HepG2 (cell line): Measurements from ENCODE around the gene CETN2. TPM values are rescaled to one million over a fixed set of nuclear protein-coding genes. Genes with fewer than 3 reads are reported as not detected.

ENCODE experiments used
- ATF6 ChIP-seq: sonication (generic); formaldehyde crosslinking; conservative IDR thresholded peaks from 2 replicates; pipeline ENCODE4 v1.4.0; 2020; ENCODE audit warnings: missing genetic modification reagents
- E2F2 ChIP-seq: sonication (generic); formaldehyde crosslinking; IDR thresholded peaks from 2 replicates; pipeline ENCODE4 v1.4.0; 2020; ENCODE audit warnings: missing genetic modification reagents, borderline replicate concordance
- FOXA3 ChIP-seq: IDR thresholded peaks from 2 replicates; pipeline ENCODE4 v1.6.1; 2016; ENCODE audit warnings: missing genetic modification reagents, missing compliant biosample characterization
- GMEB2 ChIP-seq: IDR thresholded peaks from 2 replicates; pipeline ENCODE4 v1.6.1; 2016; ENCODE audit warnings: missing biosample characterization, missing genetic modification reagents, low read depth
- KDM3A ChIP-seq: IDR thresholded peaks from 2 replicates; pipeline ENCODE4 v1.6.1; 2018; ENCODE audit warnings: low read depth, missing compliant biosample characterization
- MXD3 ChIP-seq: IDR thresholded peaks from 2 replicates; pipeline ENCODE4 v1.6.1; 2016; ENCODE audit warnings: mild to moderate bottlenecking, missing biosample characterization, missing genetic modification reagents
- NKX3-1 ChIP-seq: sonication (generic); formaldehyde crosslinking; IDR thresholded peaks from 2 replicates; pipeline ENCODE4 v1.5.0; 2020; ENCODE audit warnings: missing genetic modification reagents
- POLR2G ChIP-seq: fragments of 200-400 bp; formaldehyde crosslinking; IDR thresholded peaks from 2 replicates; pipeline ENCODE4 v1.6.1; 2018; ENCODE audit warnings: mild to moderate bottlenecking, low read depth, low read length, moderate library complexity
- SRSF1 ChIP-seq: fragments of 200-400 bp; formaldehyde crosslinking; optimal IDR thresholded peaks from 2 replicates; pipeline ENCODE3; 2017; ENCODE audit warnings: mild to moderate bottlenecking, low read depth, low read length, moderate library complexity
- TEAD3 ChIP-seq: optimal IDR thresholded peaks from 2 replicates; pipeline ENCODE3; 2016; ENCODE audit warnings: borderline replicate concordance
- ZBTB10 ChIP-seq: sonication (generic); formaldehyde crosslinking; IDR thresholded peaks from 2 replicates; pipeline ENCODE4 v1.4.0; 2020; ENCODE audit warnings: missing genetic modification reagents, borderline replicate concordance
- ZNF124 ChIP-seq: sonication (generic); formaldehyde crosslinking; IDR thresholded peaks from 2 replicates; pipeline ENCODE4 v1.4.0; 2020; ENCODE audit warnings: missing genetic modification reagents
- ZNF17 ChIP-seq: sonication (generic); formaldehyde crosslinking; IDR thresholded peaks from 2 replicates; pipeline ENCODE4 v1.5.0; 2020; ENCODE audit warnings: mild to moderate bottlenecking, missing genetic modification reagents
- ZNF260 ChIP-seq: sonication (generic); formaldehyde crosslinking; IDR thresholded peaks from 2 replicates; pipeline ENCODE4 v1.4.0; 2020; ENCODE audit warnings: missing genetic modification reagents, low read depth, mild to moderate bottlenecking, borderline replicate concordance
- ZNF431 ChIP-seq: sonication (generic); formaldehyde crosslinking; IDR thresholded peaks from 2 replicates; pipeline ENCODE4 v1.9.0; 2022; ENCODE audit warnings: missing genetic modification reagents, low read depth, mild to moderate bottlenecking, borderline replicate concordance
- ZNF569 ChIP-seq: sonication (generic); formaldehyde crosslinking; IDR thresholded peaks from 2 replicates; pipeline ENCODE4 v1.5.0; 2020; ENCODE audit warnings: mild to moderate bottlenecking, missing genetic modification reagents, moderate library complexity, borderline replicate concordance
- ZNF629 ChIP-seq: sonication (generic); formaldehyde crosslinking; conservative IDR thresholded peaks from 2 replicates; pipeline ENCODE4 v1.5.0; 2020; ENCODE audit warnings: missing genetic modification reagents
- polyA plus RNA-seq, 8 experiments: library from polyadenylated mRNA; depleted of rRNA in 3 of 8; stranded (reverse) in 7 of 8; unstranded in 1 of 8; fragments of >200 nt; fragmentation: Illumina TruSeq in 4 of 8; extraction: Trizol in 4 of 8; gene quantifications; 2 replicates each; pipeline versions ENCODE4 v1.2.1 to v1.2.3, GENCODE V29; 2011 to 2016; ENCODE audit warnings: low read depth in 4 of 8, missing spikeins in 1 of 8, mixed read lengths in 1 of 8; ENCODE audit not compliant: insufficient read depth in 1 of 8
- total RNA-seq, 5 experiments: library from RNA; depleted of rRNA; stranded (reverse); fragments of >200 nt; fragmentation: Illumina TruSeq; extraction: Trizol; gene quantifications; 2 replicates each; pipeline ENCODE4 v1.2.3, GENCODE V29; 2016; ENCODE audit warnings: low read depth in 1 of 5
- TF ChIP-seq, protein P1 (sequence below): sonication (generic); formaldehyde crosslinking; IDR thresholded peaks from 2 replicates; pipeline ENCODE4 v1.8.0; 2022; ENCODE audit warnings: missing genetic modification reagents, mild to moderate bottlenecking, borderline replicate concordance

The CETN2 gene
- total and polyA plus RNA-seq, 2 of the 13 experiments (the other 11 are each of a cell fraction or from before 2014, with no cell fraction given): 17.2 to 85.4 TPM

GRCh38 chrX:152833378-152833777, 2.8 kb upstream of the CETN2 start (continued):
- TF ChIP-seq KDM3A (CRISPR knock-in tag): no peak
- TF ChIP-seq POLR2G: no peak
- TF ChIP-seq ZNF17 (CRISPR knock-in tag): no peak
- TF ChIP-seq, protein P1, sequence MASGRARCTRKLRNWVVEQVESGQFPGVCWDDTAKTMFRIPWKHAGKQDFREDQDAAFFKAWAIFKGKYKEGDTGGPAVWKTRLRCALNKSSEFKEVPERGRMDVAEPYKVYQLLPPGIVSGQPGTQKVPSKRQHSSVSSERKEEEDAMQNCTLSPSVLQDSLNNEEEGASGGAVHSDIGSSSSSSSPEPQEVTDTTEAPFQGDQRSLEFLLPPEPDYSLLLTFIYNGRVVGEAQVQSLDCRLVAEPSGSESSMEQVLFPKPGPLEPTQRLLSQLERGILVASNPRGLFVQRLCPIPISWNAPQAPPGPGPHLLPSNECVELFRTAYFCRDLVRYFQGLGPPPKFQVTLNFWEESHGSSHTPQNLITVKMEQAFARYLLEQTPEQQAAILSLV (CRISPR knock-in tag): no peak
- TF ChIP-seq MXD3 (CRISPR knock-in tag): no peak
- TF ChIP-seq ZNF260: no peak
- TF ChIP-seq ATF6 (CRISPR knock-in tag): no peak
- TF ChIP-seq TEAD3: peak; percentile 10
- no peak for TF ChIP-seq SRSF1
- no peak for TF ChIP-seq E2F2 (CRISPR knock-in tag)
- no peak for TF ChIP-seq ZNF431 (CRISPR knock-in tag)
- no peak for TF ChIP-seq ZNF629
- no peak for TF ChIP-seq ZBTB10 (CRISPR knock-in tag)
- no peak for TF ChIP-seq ZNF124 (CRISPR knock-in tag)
- no peak for TF ChIP-seq FOXA3
- no peak for TF ChIP-seq NKX3-1 (CRISPR knock-in tag)
- TF ChIP-seq ZNF569: no peak
- no peak for TF ChIP-seq GMEB2 (CRISPR knock-in tag)
